Bronchial epithelial cell (primary cell): Measurements from ENCODE around the gene GPRC5D. TPM values are rescaled to one million over a fixed set of nuclear protein-coding genes. Genes with fewer than 3 reads are reported as not detected.

Experiments
- DNase-seq: peaks from one replicate; pipeline ENCODE4 v3.0.0-alpha.2; 2010; ENCODE audit warnings: low read depth
- FAIRE-seq: peaks from 2 replicates; lab custom pipeline; 2011; peaks lifted over from hg19 to GRCh38; lab: Jason Lieb, UNC
- H3K27me3 ChIP-seq: 2 replicates; pipeline ENCODE4 v1.5.1; 2011; ENCODE audit warnings: low read length; ENCODE audit not compliant: control insufficient read depth, insufficient read depth
- H3K36me3 ChIP-seq: 2 replicates; pipeline ENCODE4 v1.5.1; 2011; ENCODE audit warnings: low read length; ENCODE audit not compliant: control insufficient read depth, insufficient read depth
- H3K4me3 ChIP-seq: 2 replicates; pipeline ENCODE4 v1.5.1; 2011; ENCODE audit warnings: mild to moderate bottlenecking, low read depth, low read length, control low read depth
- total RNA-seq: library from RNA; depleted of rRNA; stranded (reverse); fragments of >200 nt; gene quantifications from 2 replicates; pipeline ENCODE4 v1.2.1, GENCODE V29; 2014
- TF ChIP-seq, protein P1 (sequence below): IDR thresholded peaks from 2 replicates; pipeline ENCODE4 v1.5.1; 2011; ENCODE audit warnings: mild to moderate bottlenecking, moderate library complexity, low read length, control low read depth, inconsistent platforms; ENCODE audit not compliant: insufficient read depth, severe bottlenecking

GPRC5D gene
- total RNA-seq, 1 donor from 2014 or later = not detected

GRCh38 chr12:12892681-12893141 lies 59.3 kb downstream of the GPRC5D start:
- no peaks in the 10 kb centered on the region for H3K27me3 ChIP-seq
- H3K36me3 ChIP-seq = no peaks in the 10 kb centered on the region
- TF ChIP-seq, protein P1, sequence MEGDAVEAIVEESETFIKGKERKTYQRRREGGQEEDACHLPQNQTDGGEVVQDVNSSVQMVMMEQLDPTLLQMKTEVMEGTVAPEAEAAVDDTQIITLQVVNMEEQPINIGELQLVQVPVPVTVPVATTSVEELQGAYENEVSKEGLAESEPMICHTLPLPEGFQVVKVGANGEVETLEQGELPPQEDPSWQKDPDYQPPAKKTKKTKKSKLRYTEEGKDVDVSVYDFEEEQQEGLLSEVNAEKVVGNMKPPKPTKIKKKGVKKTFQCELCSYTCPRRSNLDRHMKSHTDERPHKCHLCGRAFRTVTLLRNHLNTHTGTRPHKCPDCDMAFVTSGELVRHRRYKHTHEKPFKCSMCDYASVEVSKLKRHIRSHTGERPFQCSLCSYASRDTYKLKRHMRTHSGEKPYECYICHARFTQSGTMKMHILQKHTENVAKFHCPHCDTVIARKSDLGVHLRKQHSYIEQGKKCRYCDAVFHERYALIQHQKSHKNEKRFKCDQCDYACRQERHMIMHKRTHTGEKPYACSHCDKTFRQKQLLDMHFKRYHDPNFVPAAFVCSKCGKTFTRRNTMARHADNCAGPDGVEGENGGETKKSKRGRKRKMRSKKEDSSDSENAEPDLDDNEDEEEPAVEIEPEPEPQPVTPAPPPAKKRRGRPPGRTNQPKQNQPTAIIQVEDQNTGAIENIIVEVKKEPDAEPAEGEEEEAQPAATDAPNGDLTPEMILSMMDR = no peak
- DNase-seq (no peak), FAIRE-seq (peak; percentile 60)
- peak overlapping the region; percentile 58 for H3K4me3 ChIP-seq

- FAIRE-seq (no peak), DNase-seq (no peak)
- Histone ChIP-seq H3K36me3 (no peaks in the 10 kb centered on the region), H3K4me3 (peak overlapping the region; percentile 58), H3K27me3 (no peaks in the 10 kb centered on the region)
- TF ChIP-seq, protein P1 = no peak
Observed at GRCh38 chr12:12891881-12892355, 60.1 kb downstream of the GPRC5D start.

DNA sequence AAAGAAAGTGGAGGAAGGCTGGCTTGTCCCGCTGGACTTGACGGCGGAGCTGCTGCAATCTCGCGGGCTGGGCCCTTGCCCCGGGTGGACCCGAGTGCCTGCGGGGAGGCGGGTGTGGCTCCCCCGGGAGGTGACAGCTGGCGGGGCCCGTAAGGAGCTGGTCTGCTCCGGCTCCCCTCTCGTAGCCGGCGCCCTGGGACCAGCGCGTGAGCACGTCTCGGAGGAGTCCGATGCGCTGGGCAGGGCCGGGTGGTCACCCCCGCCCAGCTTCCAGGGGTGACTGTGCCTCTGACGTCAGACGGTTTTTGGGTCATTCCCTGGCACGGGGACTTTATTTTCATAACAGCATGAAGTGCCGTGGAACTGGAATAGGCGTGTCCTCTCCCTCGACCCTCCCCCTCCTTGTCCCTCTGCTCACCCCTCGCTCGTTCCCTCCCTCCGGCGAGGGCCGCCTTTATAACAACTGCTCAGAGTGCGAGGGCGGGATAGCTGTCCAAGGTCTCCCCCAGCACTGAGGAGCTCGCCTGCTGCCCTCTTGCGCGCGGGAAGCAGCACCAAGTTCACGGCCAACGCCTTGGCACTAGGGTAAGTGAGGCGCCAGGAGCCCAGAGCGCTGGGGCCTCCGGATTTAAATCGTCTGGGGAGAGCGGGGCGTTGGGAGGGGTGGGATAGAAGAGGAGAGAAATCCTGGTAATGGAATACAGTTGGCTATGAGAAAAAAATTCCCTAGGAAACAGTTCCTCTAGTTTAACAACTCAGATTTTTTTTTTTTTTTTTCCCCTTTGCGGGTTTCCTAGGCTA lies 60.7 kb downstream of the GPRC5D start, which contains the start of gene GPRC5A:
TSS of gene GPRC5A (plus strand) at position 483 of the 801 bp plus-strand sequence. CDS start 16,688 bp downstream, outside the sequence.
- Histone ChIP-seq H3K4me3 (peak within 1 kb of the TSS; percentile 58), H3K36me3 (no peaks in the 10 kb centered on the region), H3K27me3 (no peaks in the 10 kb centered on the region)
- DNase-seq (peak; percentile 89), FAIRE-seq (no peak)
- TF ChIP-seq, protein P1 = peak; percentile 50

Other genes starting within 250 kb of the GPRC5D start
- gene CDKN1B, start 234.8 kb downstream of the GPRC5D start, total RNA-seq = 34.0 and 38.7 TPM in 2 replicates
- gene APOLD1, start 166.5 kb downstream of the GPRC5D start, total RNA-seq = 1.4 and 2.6 TPM in 2 replicates
- 42.2 and 56.9 TPM in 2 replicates for gene DDX47, start 138.8 kb downstream of the GPRC5D start, total RNA-seq
- 16.1 and 19.3 TPM in 2 replicates for gene GPRC5A, start 60.6 kb downstream of the GPRC5D start, total RNA-seq
- gene HEBP1, start 48.1 kb upstream of the GPRC5D start, total RNA-seq = 4.2 and 6.1 TPM in 2 replicates
- 2.4 and 3.7 TPM in 2 replicates for gene FAM234B, start 92.2 kb upstream of the GPRC5D start, total RNA-seq
- gene GSG1, start 151.5 kb upstream of the GPRC5D start, total RNA-seq = not detected in 2 replicates
- gene EMP1, start 244.6 kb upstream of the GPRC5D start, total RNA-seq = 15.6 and 21.3 TPM in 2 replicates